Skeletal muscle satellite cell (primary cell): Measurements from ENCODE around the gene FAM180A.
"Not testable (repeated sequence)": the region's sequence is repeated elsewhere in the genome, so short reads cannot be mapped to it uniquely, and the experiment has no call there.

Experiments used
- H3K27me3 ChIP-seq: 2 replicates; pipeline ENCODE4 v1.7.0; 2013; ENCODE audit warnings: low read length; ENCODE audit not compliant: control insufficient read depth, insufficient read depth
- H3K36me3 ChIP-seq: 2 replicates; pipeline ENCODE4 v1.7.0; 2013; ENCODE audit warnings: mild to moderate bottlenecking, control low read depth, low read length; ENCODE audit not compliant: insufficient read depth
- H3K4me1 ChIP-seq: 2 replicates; pipeline ENCODE4 v1.7.0; 2013; ENCODE audit warnings: low read length; ENCODE audit not compliant: control insufficient read depth, insufficient read depth
- H3K4me2 ChIP-seq: 2 replicates; pipeline ENCODE4 v1.7.0; 2013; ENCODE audit warnings: mild to moderate bottlenecking, low read length
- H3K4me3 ChIP-seq: 2 replicates; pipeline ENCODE4 v1.7.0; 2013; ENCODE audit warnings: low read length
- H3K9ac ChIP-seq: 2 replicates; pipeline ENCODE4 v1.7.0; 2013; ENCODE audit warnings: mild to moderate bottlenecking, low read depth, low read length, moderate library complexity
- H3K9me3 ChIP-seq: replicated peaks from 2 replicates; pipeline ENCODE4 v1.7.0; 2013; ENCODE audit warnings: mild to moderate bottlenecking, control low read depth, low read length

FAM180A gene

GRCh38 chr7:135710417-135711138 is 38.0 kb downstream of the FAM180A start:
- Histone ChIP-seq H3K9me3 (no peaks in the 10 kb centered on the region), H3K4me2 (no peak overlapping the region), H3K36me3 (no peaks in the 10 kb centered on the region), H3K4me1 (peaks cover 17% of the 10 kb centered on the region), H3K4me3 (no peak overlapping the region), H3K9ac (no peak overlapping the region), H3K27me3 (no peaks in the 10 kb centered on the region)

DNA sequence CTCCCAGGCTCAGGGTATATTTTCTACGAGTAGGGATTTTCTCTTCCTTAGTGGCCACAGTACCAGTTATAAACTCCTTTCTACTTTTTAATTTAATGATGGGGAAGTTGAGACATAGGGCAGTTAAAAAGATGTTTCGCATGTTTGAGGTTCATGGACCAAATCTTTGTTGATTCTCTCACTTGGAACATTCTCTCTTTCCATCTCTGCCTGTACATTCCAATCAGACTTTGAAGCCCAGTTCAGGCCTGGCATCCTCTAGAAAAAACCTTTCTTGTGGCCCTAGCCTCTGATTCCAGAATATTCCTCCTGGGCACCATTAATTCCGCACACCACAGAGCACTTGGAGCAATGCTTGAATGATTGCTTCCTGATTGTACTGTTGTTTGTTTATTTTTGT is 39.1 kb downstream of the FAM180A start:
- Histone ChIP-seq H3K4me3 (no peak overlapping the region), H3K36me3 (no peaks in the 10 kb centered on the region), H3K9ac (no peak overlapping the region), H3K9me3 (no peaks in the 10 kb centered on the region), H3K4me2 (no peak overlapping the region), H3K4me1 (peaks cover 8% of the 10 kb centered on the region), H3K27me3 (no peaks in the 10 kb centered on the region)

GRCh38 chr7:135708041-135708440 is 40.6 kb downstream of the FAM180A start:
- Histone ChIP-seq H3K9me3 (no peaks in the 10 kb centered on the region), H3K4me3 (no peak overlapping the region), H3K4me1 (no peaks in the 10 kb centered on the region), H3K27me3 (no peaks in the 10 kb centered on the region), H3K36me3 (no peaks in the 10 kb centered on the region), H3K9ac (no peak overlapping the region), H3K4me2 (no peak overlapping the region)

- Histone ChIP-seq H3K4me2 (no peak overlapping the region), H3K4me3 (no peak overlapping the region), H3K27me3 (no peaks in the 10 kb centered on the region), H3K36me3 (no peaks in the 10 kb centered on the region), H3K9ac (no peak overlapping the region), H3K4me1 (no peaks in the 10 kb centered on the region), H3K9me3 (no peaks in the 10 kb centered on the region)
Measured at GRCh38 chr7:135707570-135707966, 41.0 kb downstream of the FAM180A start.

DNA sequence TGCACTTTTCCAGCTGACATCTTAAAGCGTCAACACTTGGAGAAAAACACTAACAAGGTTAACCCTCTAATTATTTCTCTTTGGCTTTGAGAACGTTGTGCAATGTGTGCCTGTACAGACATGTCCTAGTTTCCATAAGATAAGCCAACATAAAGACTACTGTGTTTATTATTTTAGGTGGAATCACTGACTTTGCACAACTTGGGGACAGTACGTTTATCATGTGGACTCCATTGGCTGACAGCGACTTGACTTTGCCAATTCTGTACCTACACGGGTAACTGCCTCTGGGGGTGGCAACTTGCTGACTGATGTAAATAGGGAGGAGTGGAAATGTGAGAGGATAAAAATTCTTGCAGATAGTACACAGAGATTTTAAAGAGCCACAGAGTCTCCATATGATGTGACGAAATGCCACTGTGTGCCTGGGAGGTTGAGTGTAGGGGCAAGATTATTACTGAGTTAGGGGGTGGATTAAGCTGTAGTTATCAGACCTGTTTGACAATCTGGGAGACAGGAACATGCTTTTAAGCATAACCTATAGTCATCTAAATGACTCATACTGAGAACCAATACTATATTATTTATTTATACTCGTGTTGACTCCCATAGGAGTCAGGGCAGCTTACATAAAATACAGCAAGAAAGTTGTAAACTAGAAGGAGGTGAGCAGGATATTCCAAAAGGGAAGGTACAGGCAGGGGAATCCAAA is 41.6 kb downstream of the FAM180A start:
- no peak overlapping the region for H3K9ac ChIP-seq
- H3K4me2 ChIP-seq = no peak overlapping the region
- H3K4me3 ChIP-seq = no peak overlapping the region
- H3K36me3 ChIP-seq = no peaks in the 10 kb centered on the region
- H3K27me3 ChIP-seq = no peaks in the 10 kb centered on the region
- no peaks in the 10 kb centered on the region for H3K9me3 ChIP-seq
- no peaks in the 10 kb centered on the region for H3K4me1 ChIP-seq

- Histone ChIP-seq H3K9me3 (no peaks in the 10 kb centered on the region), H3K36me3 (no peaks in the 10 kb centered on the region), H3K4me1 (no peaks in the 10 kb centered on the region), H3K4me2 (no peak overlapping the region), H3K9ac (no peak overlapping the region), H3K4me3 (no peak overlapping the region), H3K27me3 (no peaks in the 10 kb centered on the region)
Measured at GRCh38 chr7:135706038-135706742, 42.4 kb downstream of the FAM180A start.

DNA sequence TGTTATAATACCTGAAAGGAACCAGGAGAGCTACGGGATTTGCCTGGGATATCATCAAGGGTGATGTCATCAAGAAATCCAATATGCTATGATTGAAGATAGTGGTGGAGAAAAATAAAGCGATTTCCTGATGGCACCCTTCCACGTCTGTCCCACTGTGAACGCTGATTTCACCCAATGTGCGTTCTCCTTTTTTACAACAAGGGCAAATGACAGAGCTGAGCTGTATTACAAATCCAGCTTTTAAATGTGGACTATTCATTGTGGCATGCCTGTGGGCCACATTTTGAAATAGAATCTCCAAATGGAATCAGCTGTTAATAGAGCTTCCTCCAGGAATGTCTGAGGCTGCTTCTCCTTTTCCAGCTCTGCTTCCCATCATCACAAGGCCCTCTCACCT is 43.9 kb downstream of the FAM180A start:
- no peaks in the 10 kb centered on the region for H3K36me3 ChIP-seq
- no peak overlapping the region for H3K4me3 ChIP-seq
- no peaks in the 10 kb centered on the region for H3K27me3 ChIP-seq
- H3K9me3 ChIP-seq = no peaks in the 10 kb centered on the region
- H3K9ac ChIP-seq = no peak overlapping the region
- no peaks in the 10 kb centered on the region for H3K4me1 ChIP-seq
- H3K4me2 ChIP-seq = no peak overlapping the region

- Histone ChIP-seq H3K4me1 (no peaks in the 10 kb centered on the region), H3K27me3 (no peaks in the 10 kb centered on the region), H3K36me3 (no peaks in the 10 kb centered on the region), H3K9me3 (no peaks in the 10 kb centered on the region), H3K4me3 (no peak overlapping the region), H3K9ac (no peak overlapping the region), H3K4me2 (no peak overlapping the region)
Measured at GRCh38 chr7:135704074-135704473, 44.5 kb downstream of the FAM180A start.

DNA sequence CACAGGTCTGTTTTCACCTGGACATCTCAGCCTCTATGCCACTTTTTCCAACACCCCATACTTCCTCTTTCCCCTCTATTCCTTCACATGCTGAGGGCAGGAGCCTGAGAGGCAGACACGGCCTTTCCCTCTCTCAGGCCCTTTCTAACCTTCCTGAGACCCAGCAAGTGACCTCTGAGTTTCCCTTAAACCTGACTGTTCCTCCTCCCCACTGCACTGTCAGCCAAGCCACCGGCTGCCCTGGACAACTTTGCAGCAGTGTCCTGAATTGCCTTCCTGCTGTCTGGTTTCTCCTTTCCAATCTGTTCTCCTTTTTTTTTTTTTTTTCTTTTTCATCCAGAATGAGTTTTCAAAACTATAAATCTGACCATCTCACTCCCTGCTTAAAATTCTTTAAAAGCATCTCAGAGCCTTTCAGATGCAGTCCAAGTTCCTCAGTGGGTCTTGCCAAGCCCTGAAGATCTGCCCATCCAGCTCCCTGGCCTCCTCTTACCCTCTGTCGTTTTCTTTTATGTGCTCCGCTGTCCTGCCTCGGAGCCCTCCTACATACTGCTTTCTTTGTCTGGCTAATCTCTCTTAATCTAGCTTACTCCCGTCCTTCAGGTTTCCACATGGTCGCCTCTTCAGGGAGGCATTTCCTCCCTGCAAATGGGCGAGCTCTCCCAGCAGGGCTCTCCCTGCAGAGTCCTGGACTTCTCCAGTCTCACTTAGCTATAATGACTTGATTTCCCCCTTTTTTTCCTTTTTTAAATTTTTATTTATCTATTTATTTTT is 51.1 kb downstream of the FAM180A start:
- Histone ChIP-seq H3K9me3 (no peaks in the 10 kb centered on the region), H3K4me3 (no peak overlapping the region), H3K9ac (no peak overlapping the region), H3K27me3 (no peaks in the 10 kb centered on the region), H3K4me1 (peaks cover under 1% of the 10 kb centered on the region), H3K36me3 (no peaks in the 10 kb centered on the region), H3K4me2 (no peak overlapping the region)

DNA sequence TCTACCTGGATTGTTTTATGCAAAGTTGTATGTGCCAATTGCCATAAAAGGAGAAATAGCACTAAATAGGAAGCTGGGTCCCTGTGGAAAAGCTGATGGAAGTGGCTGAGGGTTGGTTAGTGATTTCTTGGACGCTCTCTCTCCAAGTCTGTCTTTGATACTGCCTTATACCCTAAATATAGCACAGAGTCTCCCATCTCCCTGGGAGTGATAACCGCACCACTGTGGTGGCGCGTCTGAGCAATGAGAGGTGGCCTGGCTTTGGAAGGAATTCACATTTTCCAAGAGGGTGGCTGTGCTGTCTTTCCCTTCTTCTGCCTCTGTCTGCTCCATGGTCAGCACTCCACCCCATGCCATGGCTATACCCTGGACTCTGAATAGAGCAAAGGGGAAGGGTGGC is 55.1 kb downstream of the FAM180A start:
- H3K27me3 ChIP-seq = no peaks in the 10 kb centered on the region
- H3K4me3 ChIP-seq = no peak overlapping the region
- H3K9ac ChIP-seq = no peak overlapping the region
- H3K4me1 ChIP-seq = peaks cover 19% of the 10 kb centered on the region
- H3K9me3 ChIP-seq = no peaks in the 10 kb centered on the region
- H3K4me2 ChIP-seq = no peak overlapping the region
- peaks cover 13% of the 10 kb centered on the region for H3K36me3 ChIP-seq

- peaks cover 13% of the 10 kb centered on the region for H3K36me3 ChIP-seq
- H3K4me3 ChIP-seq, H3K4me2 ChIP-seq, H3K9me3 ChIP-seq, H3K9ac ChIP-seq, H3K27me3 ChIP-seq: not testable (repeated sequence)
- H3K4me1 ChIP-seq = peaks cover 19% of the 10 kb centered on the region
Measured at GRCh38 chr7:135692606-135693005, 56.0 kb downstream of the FAM180A start.
